ENCODE measurements around the gene MDN1. TPM values are rescaled to one million over a fixed set of nuclear protein-coding genes. Genes with fewer than 3 reads are reported as not detected.
"Not testable (repeated sequence)": the region's sequence is repeated elsewhere in the genome, so short reads cannot be mapped to it uniquely, and the experiment has no call there.

The MDN1 gene
- total RNA-seq, 2 donors from 2014 or later: 26.2 to 53.3 TPM

- H3K27me3 ChIP-seq (replicated peaks; ENCODE audit: insufficient read depth): no peaks in the 10 kb centered on the region
- no peak for TF ChIP-seq CTCF (IDR thresholded peaks at IDR 0.05)
- TF ChIP-seq POLR2A (IDR thresholded peaks at IDR 0.05): no peak
- TF ChIP-seq POLR2AphosphoS5 (IDR thresholded peaks at IDR 0.05): no peak
- 95% methylated on average over 4 of the region's 4 CpGs for WGBS
- DNase-seq (ENCODE audit: low spot score): no peak
- intact Hi-C loops (cut with DNase I): no loop called here
- peaks cover 0 to 3% of the 10 kb centered on the region in 2 donors for H3K36me3 ChIP-seq
- no peak overlapping the region for H3K4me3 ChIP-seq
- H3K9me3 ChIP-seq: no peaks in the 10 kb centered on the region
- no peaks in the 10 kb centered on the region for H3K4me1 ChIP-seq (replicated peaks)
- no peak overlapping the region for H3K27ac ChIP-seq
These were observed 40.1 kb upstream of the MDN1 start for GRCh38 chr6:89859744-89860143.

GRCh38 chr6:89858041-89858440 lies 38.4 kb upstream of the MDN1 start:
- WGBS: 100% methylated on average over 1 of the region's 1 CpG
- TF ChIP-seq POLR2A (IDR thresholded peaks at IDR 0.05): no peak
- TF ChIP-seq POLR2AphosphoS5 (IDR thresholded peaks at IDR 0.05): no peak
- TF ChIP-seq CTCF (IDR thresholded peaks at IDR 0.05): no peak

GRCh38 chr6:89853068-89853467 lies 33.5 kb upstream of the MDN1 start:
- Histone ChIP-seq H3K27ac (no peak overlapping the region), H3K9me3 (no peaks in the 10 kb centered on the region), H3K36me3 (peaks cover 0 to 3% of the 10 kb centered on the region in 2 donors), H3K27me3 (replicated peaks; ENCODE audit: insufficient read depth) (no peaks in the 10 kb centered on the region), H3K4me3 (no peak overlapping the region), H3K4me1 (replicated peaks) (no peaks in the 10 kb centered on the region)
- intact Hi-C loops (cut with DNase I): no loop called here
- DNase-seq (ENCODE audit: low spot score): no peak
- TF ChIP-seq CTCF (IDR thresholded peaks at IDR 0.05) (no peak), POLR2AphosphoS5 (IDR thresholded peaks at IDR 0.05) (no peak), POLR2A (IDR thresholded peaks at IDR 0.05) (no peak)
- WGBS: 95% methylated on average over 1 of the region's 1 CpG

More at GRCh38 chr6:89858041-89858440, 38.4 kb upstream of the MDN1 start:
- intact Hi-C loops (cut with DNase I): no loop called here
- no peaks in the 10 kb centered on the region for H3K9me3 ChIP-seq
- no peak overlapping the region for H3K27ac ChIP-seq
- H3K27me3 ChIP-seq (replicated peaks; ENCODE audit: insufficient read depth): no peaks in the 10 kb centered on the region
- DNase-seq (ENCODE audit: low spot score): no peak
- H3K36me3 ChIP-seq: peaks cover 0 to 3% of the 10 kb centered on the region in 2 donors
- H3K4me1 ChIP-seq (replicated peaks): no peaks in the 10 kb centered on the region
- H3K4me3 ChIP-seq: no peak overlapping the region

GRCh38 chr6:89847513-89847912 lies 27.9 kb upstream of the MDN1 start:
- H3K9me3 ChIP-seq; DNase-seq (ENCODE audit: low spot score); H3K27me3 ChIP-seq (replicated peaks; ENCODE audit: insufficient read depth); intact Hi-C loops (cut with DNase I); H3K4me1 ChIP-seq (replicated peaks); H3K27ac ChIP-seq; H3K4me3 ChIP-seq; H3K36me3 ChIP-seq: not testable (repeated sequence)
- 95% methylated on average over 5 of the region's 5 CpGs for WGBS

- WGBS: 22% methylated on average over 3 of the region's 3 CpGs
- Histone ChIP-seq H3K27me3 (replicated peaks; ENCODE audit: insufficient read depth) (no peaks in the 10 kb centered on the region), H3K27ac (no peak overlapping the region), H3K4me3 (no peak overlapping the region), H3K4me1 (replicated peaks) (no peaks in the 10 kb centered on the region), H3K36me3 (no peaks in the 10 kb centered on the region), H3K9me3 (no peaks in the 10 kb centered on the region)
- TF ChIP-seq POLR2AphosphoS5 (IDR thresholded peaks at IDR 0.05) (no peak), POLR2A (IDR thresholded peaks at IDR 0.05) (no peak), CTCF (IDR thresholded peaks at IDR 0.05) (no peak)
- intact Hi-C loops (cut with DNase I): no loop called here
- DNase-seq (ENCODE audit: low spot score): no peak
These were observed 23.5 kb upstream of the MDN1 start for GRCh38 chr6:89843070-89843469.
